Eye (tissue), 1 donor: ENCODE results near the gene MET.
"Not testable (repeated sequence)": the region's sequence is repeated elsewhere in the genome, so short reads cannot be mapped to it uniquely, and the experiment has no call there.

Experiments used
- DNase-seq: peaks from one replicate; pipeline ENCODE4 v3.0.0-alpha.2; 2015

MET gene

GRCh38 chr7:116698930-116699721, 27.1 kb downstream of the MET start:
- DNase-seq = no peak

- no peak for DNase-seq
Observed at GRCh38 chr7:116699722-116700120, 27.7 kb downstream of the MET start.

- DNase-seq = no peak
Observed at GRCh38 chr7:116702046-116702785, 30.2 kb downstream of the MET start.

- no peak for DNase-seq
Observed at GRCh38 chr7:116704650-116705228, 32.7 kb downstream of the MET start.

- DNase-seq = no peak
Observed at GRCh38 chr7:116705419-116705818, 33.4 kb downstream of the MET start.

GRCh38 chr7:116706668-116707126, 34.7 kb downstream of the MET start:
- DNase-seq = no peak

- DNase-seq = no peak
Observed at GRCh38 chr7:116707289-116707688, 35.3 kb downstream of the MET start.

- no peak for DNase-seq
Observed at GRCh38 chr7:116708248-116708647, 36.3 kb downstream of the MET start.

GRCh38 chr7:116708861-116709260, 36.9 kb downstream of the MET start:
- no peak for DNase-seq

- DNase-seq = no peak
Observed at GRCh38 chr7:116709336-116709735, 37.3 kb downstream of the MET start.

GRCh38 chr7:116710764-116711452, 38.9 kb downstream of the MET start:
- no peak for DNase-seq

- no peak for DNase-seq
Observed at GRCh38 chr7:116711790-116712189, 39.8 kb downstream of the MET start.

- no peak for DNase-seq
Observed at GRCh38 chr7:116713500-116713899, 41.5 kb downstream of the MET start.

GRCh38 chr7:116713918-116714317, 41.9 kb downstream of the MET start:
- no peak for DNase-seq

GRCh38 chr7:116715077-116715476, 43.1 kb downstream of the MET start:
- no peak for DNase-seq

- no peak for DNase-seq
Observed at GRCh38 chr7:116717137-116717536, 45.1 kb downstream of the MET start.

- not testable (repeated sequence) for DNase-seq
Observed at GRCh38 chr7:116723959-116724529, 52.0 kb downstream of the MET start.

GRCh38 chr7:116724560-116725231, 52.7 kb downstream of the MET start:
- no peak for DNase-seq

GRCh38 chr7:116726149-116726548, 54.2 kb downstream of the MET start:
- DNase-seq = no peak

- no peak for DNase-seq
Observed at GRCh38 chr7:116726713-116727431, 54.9 kb downstream of the MET start.

GRCh38 chr7:116727432-116728009, 55.5 kb downstream of the MET start:
- no peak for DNase-seq
